HUES48 (cell line): Measurements from ENCODE around the gene PMEPA1.
A peak's percentile ranks its signal among the peaks of the same experiment; 100 is the strongest.

Experiments
- H3K27ac ChIP-seq: one replicate; pipeline ENCODE4 v1.7.0; 2013; ENCODE audit warnings: low read depth, low read length, inconsistent platforms
- H3K27me3 ChIP-seq: 2 replicates; pipeline ENCODE4 v1.6.1; 2013; ENCODE audit warnings: mild to moderate bottlenecking, low read length; ENCODE audit not compliant: control insufficient read depth, insufficient read depth
- H3K36me3 ChIP-seq: 2 replicates; pipeline ENCODE4 v1.6.1; 2013; ENCODE audit warnings: low read length; ENCODE audit not compliant: control insufficient read depth, insufficient read depth
- H3K4me1 ChIP-seq: 2 replicates; pipeline ENCODE4 v1.6.1; 2013; ENCODE audit warnings: mild to moderate bottlenecking, low read length; ENCODE audit not compliant: control insufficient read depth, insufficient read depth
- H3K4me3 ChIP-seq: 2 replicates; pipeline ENCODE4 v1.5.1; 2013; ENCODE audit warnings: mild to moderate bottlenecking, low read depth, low read length
- H3K9ac ChIP-seq: 2 replicates; pipeline ENCODE4 v1.6.1; 2013; ENCODE audit warnings: mild to moderate bottlenecking, low read depth, low read length, moderate library complexity
- H3K9me3 ChIP-seq: 2 replicates; pipeline ENCODE4 v1.6.1; 2013; ENCODE audit warnings: low read length; ENCODE audit not compliant: control insufficient read depth, insufficient read depth

Gene PMEPA1

DNA sequence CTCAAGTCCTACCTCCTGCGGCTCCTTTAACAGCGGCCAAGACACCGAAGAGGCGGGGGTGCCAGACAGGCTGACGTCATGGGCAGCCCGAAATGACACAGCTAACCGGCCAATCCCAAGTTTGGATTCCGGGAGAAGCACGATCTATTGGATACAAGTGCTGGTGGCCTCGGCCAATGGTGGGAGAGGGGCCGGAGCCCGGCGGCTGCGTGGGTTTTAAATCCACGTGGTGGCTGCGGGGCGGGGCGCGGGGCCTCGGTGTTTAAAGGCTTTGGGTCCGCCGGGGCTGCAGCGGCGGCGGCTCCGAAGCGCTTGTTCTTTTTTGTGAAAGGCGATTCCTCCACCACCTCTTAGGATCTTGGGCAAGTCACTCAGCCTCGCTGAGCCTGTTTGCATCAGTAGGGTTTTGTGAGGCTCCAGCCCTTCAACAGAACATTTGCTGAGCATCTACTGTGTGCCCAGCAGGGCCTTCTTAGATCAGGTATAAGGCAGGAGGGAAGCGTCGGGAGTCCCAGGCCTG is 8.7 kb upstream of the PMEPA1 start:
- Histone ChIP-seq H3K4me1 (peaks cover 6% of the 10 kb centered on the region; the same call in 1 of the 2 replicates), H3K9me3 (no peaks in the 10 kb centered on the region), H3K36me3 (no peaks in the 10 kb centered on the region), H3K27ac (peak overlapping the region; percentile 53), H3K9ac (no peak overlapping the region), H3K27me3 (no peaks in the 10 kb centered on the region), H3K4me3 (peak overlapping the region; percentile 59)

GRCh38 chr20:57717797-57718196 is 8.0 kb upstream of the PMEPA1 start:
- Histone ChIP-seq H3K4me3 (no peak overlapping the region), H3K9me3 (no peaks in the 10 kb centered on the region), H3K36me3 (no peaks in the 10 kb centered on the region), H3K27ac (no peak overlapping the region), H3K27me3 (no peaks in the 10 kb centered on the region), H3K9ac (no peak overlapping the region), H3K4me1 (0 out of 2 replicates have a peak, but pooled peaks cover under 1% of the 10 kb centered on the region)

DNA sequence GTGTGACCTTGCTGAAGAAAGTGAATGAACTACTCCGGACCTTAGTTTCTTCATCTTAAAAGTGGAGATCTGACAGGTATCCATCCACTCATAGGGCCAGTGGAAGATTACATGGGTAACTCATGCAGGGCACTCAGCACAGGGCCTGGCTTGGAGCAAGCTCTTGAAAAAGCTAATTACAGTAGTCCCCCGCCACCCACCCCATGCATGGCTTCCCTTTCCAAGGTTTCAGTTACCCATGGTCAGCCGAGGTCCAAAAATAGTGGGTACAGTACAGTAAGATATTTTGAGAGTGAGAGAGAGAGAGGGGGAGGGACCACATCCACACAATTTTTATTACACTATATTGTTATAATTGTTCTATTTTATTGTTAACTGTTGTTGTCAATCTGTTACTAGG is 7.1 kb upstream of the PMEPA1 start:
- no peaks in the 10 kb centered on the region for H3K27me3 ChIP-seq
- H3K36me3 ChIP-seq = no peaks in the 10 kb centered on the region
- H3K4me1 ChIP-seq = no peaks in the 10 kb centered on the region
- H3K4me3 ChIP-seq = no peak overlapping the region
- H3K9me3 ChIP-seq = no peaks in the 10 kb centered on the region
- H3K27ac ChIP-seq = no peak overlapping the region
- no peak overlapping the region for H3K9ac ChIP-seq

- Histone ChIP-seq H3K27ac (no peak overlapping the region), H3K9me3 (no peaks in the 10 kb centered on the region), H3K9ac (no peak overlapping the region), H3K36me3 (no peaks in the 10 kb centered on the region), H3K4me3 (no peak overlapping the region), H3K4me1 (peaks cover 4% of the 10 kb centered on the region; the same call in 1 of the 2 replicates), H3K27me3 (peaks cover 2% of the 10 kb centered on the region; the same call in 1 of the 2 replicates)
Measured at GRCh38 chr20:57716202-57716601, 6.4 kb upstream of the PMEPA1 start.

DNA sequence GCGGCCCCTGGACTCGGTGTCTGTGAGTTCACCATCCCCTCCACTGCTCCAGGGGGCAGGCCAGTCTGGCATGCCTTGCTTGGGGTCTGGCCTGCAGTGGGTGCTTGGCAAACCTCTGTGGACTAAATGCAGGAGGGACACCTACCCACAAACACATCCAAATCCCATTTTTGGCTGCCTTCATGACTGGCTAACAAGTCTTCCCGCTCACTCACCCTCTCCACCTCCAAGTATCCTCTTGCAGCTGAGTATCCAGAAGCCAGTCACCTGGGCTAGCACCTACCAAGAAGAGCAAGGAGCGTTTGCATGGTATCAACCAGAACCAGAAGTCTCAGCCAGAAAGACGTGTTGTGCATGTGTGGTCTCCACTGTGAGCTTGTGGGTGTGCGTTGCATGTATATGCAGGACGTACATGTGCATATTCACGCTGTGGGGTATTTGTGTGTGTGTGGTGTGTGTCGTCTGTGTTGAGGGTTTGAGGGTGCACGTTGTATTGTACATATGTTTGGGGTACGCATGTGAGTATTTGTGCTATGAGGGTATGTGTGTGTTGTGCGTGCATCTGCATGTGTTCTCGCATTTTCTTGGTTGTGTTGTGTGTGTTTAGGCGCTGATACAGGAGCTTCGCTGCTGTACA is 5.6 kb upstream of the PMEPA1 start:
- Histone ChIP-seq H3K4me1 (peaks cover 11% of the 10 kb centered on the region), H3K9me3 (no peaks in the 10 kb centered on the region), H3K9ac (no peak overlapping the region), H3K4me3 (no peak overlapping the region), H3K27ac (no peak overlapping the region), H3K36me3 (no peaks in the 10 kb centered on the region), H3K27me3 (peaks cover 6% of the 10 kb centered on the region; the same call in 1 of the 2 replicates)

DNA sequence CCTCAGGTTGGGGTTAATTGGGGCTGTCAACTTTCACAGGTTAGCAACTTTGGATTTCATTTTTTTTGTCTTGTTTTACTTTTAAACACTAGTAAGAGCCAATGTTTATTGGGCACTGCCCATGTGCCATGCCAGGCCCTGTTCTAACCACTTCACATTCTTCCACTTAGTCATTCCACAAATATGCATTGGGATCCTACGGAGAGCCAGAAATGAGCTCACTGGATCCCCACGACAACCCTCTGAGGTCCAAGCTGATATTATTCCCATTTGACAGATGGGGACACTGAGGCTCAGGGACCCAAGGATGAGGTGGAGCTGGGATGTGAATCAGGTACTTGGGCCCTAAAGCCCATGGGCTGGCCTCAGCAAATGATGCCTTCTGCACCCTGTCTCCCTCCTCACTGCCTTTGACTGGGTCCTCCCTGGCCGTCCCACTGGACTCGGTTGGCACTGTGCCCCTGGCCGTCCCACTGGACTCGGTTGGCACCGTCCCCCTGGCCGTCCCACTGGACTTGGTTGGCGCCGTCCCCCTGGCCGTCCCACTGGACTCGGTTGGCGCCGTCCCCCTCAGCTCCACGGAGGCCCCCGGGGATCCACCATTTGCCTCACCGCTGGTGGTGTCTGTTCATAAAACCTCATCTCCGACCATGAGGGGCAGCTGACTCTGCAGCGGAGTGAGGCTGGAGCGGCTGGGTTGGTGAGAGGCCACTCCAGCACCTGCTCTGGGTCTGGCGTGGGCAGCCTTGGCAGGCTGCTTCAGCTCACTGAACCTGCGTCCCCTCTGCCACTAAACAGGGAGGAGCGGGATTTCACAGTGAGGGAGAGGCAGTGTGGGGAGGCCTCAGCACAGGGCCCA is 4.8 kb upstream of the PMEPA1 start:
- H3K36me3 ChIP-seq = no peaks in the 10 kb centered on the region
- H3K9me3 ChIP-seq = no peaks in the 10 kb centered on the region
- no peak overlapping the region for H3K9ac ChIP-seq
- peaks cover 11% of the 10 kb centered on the region for H3K4me1 ChIP-seq
- peaks cover 6% of the 10 kb centered on the region; the same call in 1 of the 2 replicates for H3K27me3 ChIP-seq
- no peak overlapping the region for H3K4me3 ChIP-seq
- no peak overlapping the region for H3K27ac ChIP-seq

- H3K9ac ChIP-seq = no peak overlapping the region
- H3K4me3 ChIP-seq = no peak overlapping the region
- peaks cover 11% of the 10 kb centered on the region for H3K4me1 ChIP-seq
- H3K9me3 ChIP-seq = no peaks in the 10 kb centered on the region
- no peak overlapping the region for H3K27ac ChIP-seq
- H3K27me3 ChIP-seq = peaks cover 6% of the 10 kb centered on the region; the same call in 1 of the 2 replicates
- no peaks in the 10 kb centered on the region for H3K36me3 ChIP-seq
Measured at GRCh38 chr20:57713951-57714350, 4.1 kb upstream of the PMEPA1 start.

DNA sequence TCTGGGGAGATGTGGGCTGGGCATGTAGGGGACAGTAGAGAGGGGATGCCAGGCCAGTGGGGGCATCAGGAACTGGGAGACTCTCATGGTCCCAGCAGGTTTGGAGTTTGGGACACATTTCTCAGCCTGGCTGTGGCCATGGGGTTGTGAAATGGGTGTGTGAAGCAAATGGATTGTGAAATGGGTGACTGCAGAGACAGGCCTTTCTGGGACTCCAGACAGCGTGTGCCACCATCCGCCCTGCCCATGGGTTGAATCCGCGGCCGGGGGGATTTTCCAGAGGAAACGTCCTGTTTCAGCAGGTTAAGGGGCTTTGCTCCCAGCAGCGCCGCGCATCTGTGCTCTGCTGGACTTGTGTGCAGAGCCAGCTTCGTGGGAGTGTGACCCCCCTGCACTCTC is 3.7 kb upstream of the PMEPA1 start:
- H3K9ac ChIP-seq = no peak overlapping the region
- H3K9me3 ChIP-seq = no peaks in the 10 kb centered on the region
- H3K36me3 ChIP-seq = no peaks in the 10 kb centered on the region
- H3K4me3 ChIP-seq = no peak overlapping the region
- H3K27ac ChIP-seq = no peak overlapping the region
- peaks cover 11% of the 10 kb centered on the region for H3K4me1 ChIP-seq
- peaks cover 10% of the 10 kb centered on the region; the same call in 1 of the 2 replicates for H3K27me3 ChIP-seq

GRCh38 chr20:57712851-57713504 is 3.2 kb upstream of the PMEPA1 start:
- Histone ChIP-seq H3K9ac (no peak overlapping the region), H3K4me1 (peaks cover 11% of the 10 kb centered on the region), H3K36me3 (no peaks in the 10 kb centered on the region), H3K27ac (peak overlapping the region; percentile 17), H3K27me3 (peaks cover 14% of the 10 kb centered on the region; the same call in 1 of the 2 replicates), H3K9me3 (no peaks in the 10 kb centered on the region), H3K4me3 (no peak overlapping the region)

DNA sequence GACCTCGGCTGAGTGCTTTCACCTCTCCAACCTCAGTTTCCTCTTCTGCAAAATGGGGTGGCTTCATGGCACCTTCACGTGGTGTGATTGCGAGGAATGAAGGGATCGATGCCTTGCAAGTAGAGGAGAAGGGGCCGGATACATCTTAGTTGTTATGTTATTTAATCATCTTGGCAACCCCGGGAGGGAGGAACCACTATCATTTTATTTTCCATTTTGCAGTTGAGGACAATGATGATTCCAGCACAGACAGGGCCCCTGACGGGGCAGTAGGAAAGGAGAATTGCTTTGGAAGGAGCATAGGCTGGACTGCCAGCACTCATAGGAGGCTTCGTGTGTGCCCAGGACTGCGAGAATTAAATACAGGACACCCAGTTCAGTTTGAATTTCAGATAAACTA is 2.5 kb upstream of the PMEPA1 start:
- Histone ChIP-seq H3K9me3 (no peaks in the 10 kb centered on the region), H3K4me1 (peaks cover 15% of the 10 kb centered on the region), H3K36me3 (no peaks in the 10 kb centered on the region), H3K27me3 (peaks cover 14% of the 10 kb centered on the region; the same call in 1 of the 2 replicates), H3K9ac (no peak overlapping the region), H3K4me3 (no peak overlapping the region), H3K27ac (no peak overlapping the region)
